Epithelial cell of esophagus (primary cell): ENCODE data around the gene DEXI.

ENCODE experiments used
- DNase-seq: peaks from one replicate; pipeline ENCODE4 v3.0.0; 2010; ENCODE audit warnings: low read depth
- H3K4me3 ChIP-seq: 2 replicates; pipeline ENCODE4 v1.5.1; 2011; ENCODE audit warnings: mild to moderate bottlenecking, low read length, control low read depth
- TF ChIP-seq, protein P1 (sequence below): IDR thresholded peaks from 2 replicates; pipeline ENCODE4 v1.5.1; 2011; ENCODE audit warnings: low read depth, mild to moderate bottlenecking, low read length, control low read depth, inconsistent platforms; ENCODE audit not compliant: insufficient read depth; ENCODE audit errors: missing control alignments

The DEXI gene

DNA sequence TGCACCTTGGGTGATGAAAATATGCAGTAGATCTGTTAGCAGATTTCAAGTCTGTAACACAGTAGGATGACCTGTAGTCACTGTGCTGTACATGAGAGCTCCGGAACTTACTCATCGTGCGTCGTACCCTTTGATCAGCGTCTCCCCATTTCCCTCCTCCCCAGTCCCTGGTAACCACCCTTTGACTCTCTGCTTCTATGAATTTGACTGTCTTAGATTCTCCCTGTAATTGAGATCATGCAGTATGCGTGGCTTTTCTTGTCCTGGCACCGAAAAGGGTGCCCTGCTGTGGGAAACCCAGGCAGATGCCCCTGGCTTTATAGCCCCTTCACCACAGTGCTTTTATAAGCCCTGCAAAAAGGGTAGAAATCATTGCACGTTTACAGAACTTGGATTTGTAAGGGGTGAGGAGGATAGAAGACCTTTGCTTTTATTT, 22.6 kb upstream of the DEXI start:
- H3K4me3 ChIP-seq, result no peak overlapping the region
- TF ChIP-seq, protein P1, sequence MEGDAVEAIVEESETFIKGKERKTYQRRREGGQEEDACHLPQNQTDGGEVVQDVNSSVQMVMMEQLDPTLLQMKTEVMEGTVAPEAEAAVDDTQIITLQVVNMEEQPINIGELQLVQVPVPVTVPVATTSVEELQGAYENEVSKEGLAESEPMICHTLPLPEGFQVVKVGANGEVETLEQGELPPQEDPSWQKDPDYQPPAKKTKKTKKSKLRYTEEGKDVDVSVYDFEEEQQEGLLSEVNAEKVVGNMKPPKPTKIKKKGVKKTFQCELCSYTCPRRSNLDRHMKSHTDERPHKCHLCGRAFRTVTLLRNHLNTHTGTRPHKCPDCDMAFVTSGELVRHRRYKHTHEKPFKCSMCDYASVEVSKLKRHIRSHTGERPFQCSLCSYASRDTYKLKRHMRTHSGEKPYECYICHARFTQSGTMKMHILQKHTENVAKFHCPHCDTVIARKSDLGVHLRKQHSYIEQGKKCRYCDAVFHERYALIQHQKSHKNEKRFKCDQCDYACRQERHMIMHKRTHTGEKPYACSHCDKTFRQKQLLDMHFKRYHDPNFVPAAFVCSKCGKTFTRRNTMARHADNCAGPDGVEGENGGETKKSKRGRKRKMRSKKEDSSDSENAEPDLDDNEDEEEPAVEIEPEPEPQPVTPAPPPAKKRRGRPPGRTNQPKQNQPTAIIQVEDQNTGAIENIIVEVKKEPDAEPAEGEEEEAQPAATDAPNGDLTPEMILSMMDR, result no peak
- no peak for DNase-seq

- H3K4me3 ChIP-seq, result no peak overlapping the region
- DNase-seq, result peak; percentile 78
- TF ChIP-seq, protein P1, result peak; percentile 93
These were observed 22.0 kb upstream of the DEXI start for GRCh38 chr16:10964039-10964890.

GRCh38 chr16:10961231-10961630, 19.0 kb upstream of the DEXI start:
- no peak overlapping the region for H3K4me3 ChIP-seq
- DNase-seq, result peak; percentile 82
- TF ChIP-seq, protein P1, result no peak

DNA sequence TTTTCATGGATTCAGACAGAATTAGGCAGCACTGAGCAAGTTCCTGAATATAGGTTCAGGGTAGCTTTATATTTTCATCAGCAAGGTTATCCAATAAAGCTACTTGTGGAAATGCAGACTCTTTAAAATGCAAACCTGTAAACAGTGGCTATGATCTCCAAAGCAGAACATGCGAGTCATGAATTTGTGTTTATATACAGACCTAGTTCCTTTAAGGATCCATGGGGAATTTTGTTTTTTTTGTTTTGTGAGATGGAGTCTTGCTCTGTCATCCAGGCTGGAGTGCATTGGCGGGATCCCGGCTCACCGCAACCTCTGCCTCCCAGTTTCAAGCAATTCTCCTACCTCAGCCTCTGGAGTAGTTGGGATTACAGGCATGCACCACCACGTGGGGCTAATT, 16.9 kb upstream of the DEXI start:
- H3K4me3 ChIP-seq, result no peak overlapping the region
- DNase-seq, result no peak
- TF ChIP-seq, protein P1, result no peak

DNA sequence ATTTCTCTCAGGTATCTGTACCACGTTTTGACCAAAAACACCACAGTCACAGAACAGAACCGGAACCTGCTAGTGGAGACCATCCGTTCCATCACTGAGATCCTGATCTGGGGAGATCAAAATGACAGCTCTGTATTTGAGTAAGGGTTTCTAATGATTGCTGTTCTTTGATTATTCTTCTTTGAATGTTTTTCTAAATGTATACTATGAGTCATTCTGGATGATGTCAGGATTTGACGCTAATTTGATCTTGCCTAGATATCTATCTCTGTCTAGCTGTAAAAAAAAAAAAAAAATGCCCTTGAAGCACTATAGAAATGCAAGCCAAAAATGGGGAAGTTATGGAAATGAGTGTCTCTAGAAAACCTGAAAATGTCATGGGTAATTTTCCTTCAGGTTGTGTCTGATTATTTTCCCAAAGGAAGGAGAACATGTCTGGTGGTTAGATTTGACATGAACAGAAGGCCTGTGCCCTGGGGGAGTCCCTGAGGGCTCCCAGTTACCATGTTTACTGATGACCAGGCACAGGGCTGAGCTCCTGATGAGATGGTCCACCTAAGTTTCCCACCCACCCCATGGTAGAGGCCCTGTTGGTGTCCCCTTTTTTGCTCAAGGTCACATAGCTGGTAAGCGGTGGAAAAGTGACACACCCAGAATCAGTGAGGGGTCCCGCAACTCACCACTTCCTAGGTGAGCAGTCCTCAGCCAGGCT, 15.7 kb upstream of the DEXI start:
- DNase-seq, result peak; percentile 46
- TF ChIP-seq, protein P1, result no peak
- H3K4me3 ChIP-seq, result no peak overlapping the region

GRCh38 chr16:10954903-10955302, 12.6 kb upstream of the DEXI start:
- DNase-seq, result no peak
- H3K4me3 ChIP-seq, result no peak overlapping the region
- TF ChIP-seq, protein P1, result no peak
